ENCODE measurements around the gene TNNT2. TPM values are rescaled to one million over a fixed set of nuclear protein-coding genes. Genes with fewer than 3 reads are reported as not detected.

The TNNT2 gene
- not detected for total RNA-seq

- Histone ChIP-seq H3K36me3 (no peaks in the 10 kb centered on the region), H3K4me3 (no peak within 1 kb of the TSS), H3K27ac (no peak within 1 kb of the TSS), H3K9me3 (no peaks in the 10 kb centered on the region), H3K27me3 (no peaks in the 10 kb centered on the region), H3K4me1 (no peaks in the 10 kb centered on the region)
- TF ChIP-seq, protein P1, sequence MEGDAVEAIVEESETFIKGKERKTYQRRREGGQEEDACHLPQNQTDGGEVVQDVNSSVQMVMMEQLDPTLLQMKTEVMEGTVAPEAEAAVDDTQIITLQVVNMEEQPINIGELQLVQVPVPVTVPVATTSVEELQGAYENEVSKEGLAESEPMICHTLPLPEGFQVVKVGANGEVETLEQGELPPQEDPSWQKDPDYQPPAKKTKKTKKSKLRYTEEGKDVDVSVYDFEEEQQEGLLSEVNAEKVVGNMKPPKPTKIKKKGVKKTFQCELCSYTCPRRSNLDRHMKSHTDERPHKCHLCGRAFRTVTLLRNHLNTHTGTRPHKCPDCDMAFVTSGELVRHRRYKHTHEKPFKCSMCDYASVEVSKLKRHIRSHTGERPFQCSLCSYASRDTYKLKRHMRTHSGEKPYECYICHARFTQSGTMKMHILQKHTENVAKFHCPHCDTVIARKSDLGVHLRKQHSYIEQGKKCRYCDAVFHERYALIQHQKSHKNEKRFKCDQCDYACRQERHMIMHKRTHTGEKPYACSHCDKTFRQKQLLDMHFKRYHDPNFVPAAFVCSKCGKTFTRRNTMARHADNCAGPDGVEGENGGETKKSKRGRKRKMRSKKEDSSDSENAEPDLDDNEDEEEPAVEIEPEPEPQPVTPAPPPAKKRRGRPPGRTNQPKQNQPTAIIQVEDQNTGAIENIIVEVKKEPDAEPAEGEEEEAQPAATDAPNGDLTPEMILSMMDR (IDR thresholded peaks at IDR 0.05), result no peak
- intact Hi-C loops (cut with DNase I), result no loop called here
- DNase-seq (ENCODE audit: low spot score in 2 of 2), result no peak
Observed at GRCh38 chr1:201377611-201378092, at the start of gene TNNT2. TSS of gene TNNT2 (minus strand) at chr1:201377680. CDS start at chr1:201373254, 4,426 bp downstream.

DNA sequence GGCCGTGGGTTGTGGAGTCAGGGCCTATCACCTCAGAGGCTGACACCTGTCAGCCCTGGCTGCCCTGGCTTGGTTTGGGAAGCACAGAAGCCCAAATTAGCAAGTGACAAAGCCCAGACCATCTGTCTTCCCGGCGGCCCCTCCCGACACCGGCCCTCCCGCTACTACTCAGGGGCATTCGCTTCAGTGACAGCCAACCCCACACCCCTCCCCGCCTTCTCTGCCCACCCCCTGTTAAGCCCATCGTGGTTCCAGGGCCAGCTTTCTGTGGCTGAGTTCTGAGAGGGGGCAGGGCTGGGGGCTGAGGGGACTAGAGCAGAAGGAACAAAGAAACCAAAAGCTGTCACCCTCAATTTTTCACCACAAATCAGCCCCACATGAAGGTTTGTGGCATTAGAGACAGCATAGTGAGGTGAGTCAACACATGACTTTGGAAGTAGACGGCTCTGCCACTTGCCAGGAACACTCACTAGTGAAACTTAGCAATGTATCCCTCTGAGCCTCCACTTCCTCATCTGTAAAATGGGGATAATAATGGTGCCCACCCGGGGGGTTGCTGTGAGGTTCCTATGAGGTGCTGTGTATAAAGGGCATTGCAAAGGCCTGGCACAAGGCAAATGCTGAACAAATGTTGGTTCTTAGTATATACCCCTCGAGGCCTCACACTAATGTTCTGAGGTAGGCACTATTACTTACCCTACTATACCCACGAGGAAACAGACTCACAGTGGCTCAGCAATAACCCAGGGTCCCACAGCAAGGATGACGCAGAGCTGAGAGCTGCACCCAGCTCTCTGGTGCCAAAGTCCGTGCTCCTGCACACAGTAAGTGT is 49.2 kb upstream of the TNNT2 start:
- TF ChIP-seq, protein P1 (IDR thresholded peaks at IDR 0.05), result no peak
- H3K9me3 ChIP-seq, result no peaks in the 10 kb centered on the region
- no peaks in the 10 kb centered on the region for H3K4me1 ChIP-seq
- DNase-seq (ENCODE audit: low spot score in 2 of 2), result no peak
- no peaks in the 10 kb centered on the region for H3K27me3 ChIP-seq
- H3K27ac ChIP-seq, result no peak overlapping the region
- intact Hi-C loops (cut with DNase I), result no loop called here
- H3K36me3 ChIP-seq, result no peaks in the 10 kb centered on the region
- no peak overlapping the region for H3K4me3 ChIP-seq

- no peak for DNase-seq (ENCODE audit: low spot score in 2 of 2)
- H3K27ac ChIP-seq, result no peak overlapping the region
- TF ChIP-seq, protein P1 (IDR thresholded peaks at IDR 0.05), result no peak
- no peaks in the 10 kb centered on the region for H3K9me3 ChIP-seq
- H3K27me3 ChIP-seq, result no peaks in the 10 kb centered on the region
- H3K4me3 ChIP-seq, result no peak overlapping the region
- intact Hi-C loops (cut with DNase I), result no loop called here
- no peaks in the 10 kb centered on the region for H3K4me1 ChIP-seq
- no peaks in the 10 kb centered on the region for H3K36me3 ChIP-seq
Observed at GRCh38 chr1:201424146-201424545, 46.7 kb upstream of the TNNT2 start.

GRCh38 chr1:201423655-201424054 is 46.2 kb upstream of the TNNT2 start:
- intact Hi-C loops (cut with DNase I), result no loop called here

DNA sequence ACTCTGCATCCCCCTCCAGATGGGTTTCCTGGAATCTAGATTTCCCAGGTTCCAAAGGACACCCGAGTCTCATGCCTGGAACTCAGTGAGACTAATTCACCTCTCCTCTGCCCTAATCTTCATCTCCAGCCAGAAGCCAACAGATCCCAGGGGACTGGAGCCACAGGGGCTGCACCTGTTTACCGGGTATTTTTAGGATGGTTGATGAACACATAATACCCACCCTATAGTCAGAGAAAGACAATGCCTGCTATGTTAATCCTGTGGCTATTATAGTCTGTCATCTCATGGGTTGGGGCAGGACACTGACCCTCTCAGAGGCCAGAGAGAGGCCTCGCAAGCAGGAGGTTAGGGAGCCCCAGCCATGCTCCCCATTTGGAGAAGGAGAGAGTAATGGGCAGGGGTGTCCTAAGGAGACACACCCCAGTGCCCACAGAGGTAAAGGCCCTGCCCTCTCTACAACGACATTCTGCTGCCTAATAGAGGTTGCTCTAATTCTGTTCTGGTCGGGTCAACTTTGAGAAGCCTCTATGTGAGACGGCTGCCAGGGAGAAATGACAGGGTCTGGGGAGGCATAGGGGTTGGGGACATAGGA is 45.1 kb upstream of the TNNT2 start:
- TF ChIP-seq, protein P1 (IDR thresholded peaks at IDR 0.05), result no peak

More at GRCh38 chr1:201423655-201424054, 46.2 kb upstream of the TNNT2 start:
- Histone ChIP-seq H3K4me1 (no peaks in the 10 kb centered on the region), H3K36me3 (no peaks in the 10 kb centered on the region), H3K9me3 (no peaks in the 10 kb centered on the region), H3K27ac (no peak overlapping the region), H3K27me3 (no peaks in the 10 kb centered on the region), H3K4me3 (no peak overlapping the region)
- TF ChIP-seq, protein P1 (IDR thresholded peaks at IDR 0.05), result no peak
- DNase-seq (ENCODE audit: low spot score in 2 of 2), result no peak

More for the DNA sequence above, 45.1 kb upstream of the TNNT2 start:
- Histone ChIP-seq H3K9me3 (no peaks in the 10 kb centered on the region), H3K27me3 (no peaks in the 10 kb centered on the region), H3K27ac (no peak overlapping the region), H3K36me3 (no peaks in the 10 kb centered on the region), H3K4me1 (no peaks in the 10 kb centered on the region), H3K4me3 (no peak overlapping the region)
- DNase-seq (ENCODE audit: low spot score in 2 of 2), result no peak
- intact Hi-C loops (cut with DNase I), result no loop called here

Measured in ascending aorta (tissue), 2 donors.